ENCODE data around the gene MSANTD2.
A peak's percentile ranks its signal among the peaks of the same experiment; 100 is the strongest.

MSANTD2 gene

GRCh38 chr11:124768914-124769313 is 31.3 kb downstream of the MSANTD2 start:
- peak overlapping the region in 2 of 3 experiments; percentile 17 to 57 for H3K27ac Mint-ChIP-seq
- H3K4me1 Mint-ChIP-seq, result peaks cover 15% of the 10 kb centered on the region
- H3K4me3 Mint-ChIP-seq, result no peak overlapping the region
- peaks cover 60% of the 10 kb centered on the region for H3K36me3 Mint-ChIP-seq (ENCODE audit: low read depth)
- H3K27me3 Mint-ChIP-seq (ENCODE audit: low read depth), result peaks cover 6% of the 10 kb centered on the region
- TF ChIP-seq CTCF (IDR thresholded peaks at IDR 0.05; ENCODE audit: unreplicated experiment in 3 of 3), result no peak
- no peaks in the 10 kb centered on the region for H3K9me3 Mint-ChIP-seq

- Mint-ChIP-seq H3K27me3 (ENCODE audit: low read depth) (peaks cover 31% of the 10 kb centered on the region), H3K36me3 (ENCODE audit: low read depth) (peaks cover 40% of the 10 kb centered on the region), H3K4me1 (peaks cover 26% of the 10 kb centered on the region), H3K9me3 (no peaks in the 10 kb centered on the region), H3K4me3 (no peak overlapping the region), H3K27ac (peak overlapping the region in 1 of 3 experiments; percentile 55)
- TF ChIP-seq CTCF (IDR thresholded peaks at IDR 0.05; ENCODE audit: unreplicated experiment in 3 of 3), result no peak
Measured at GRCh38 chr11:124766156-124766555, 34.0 kb downstream of the MSANTD2 start.

GRCh38 chr11:124763156-124763947 is 36.9 kb downstream of the MSANTD2 start:
- no peaks in the 10 kb centered on the region for H3K9me3 Mint-ChIP-seq
- H3K4me3 Mint-ChIP-seq, result peak overlapping the region; percentile 81 to 89 (median 86)
- H3K36me3 Mint-ChIP-seq (ENCODE audit: low read depth), result peaks cover 19% of the 10 kb centered on the region
- TF ChIP-seq CTCF (IDR thresholded peaks at IDR 0.05; ENCODE audit: unreplicated experiment in 3 of 3), result peak; percentile 75 to 84 (median 77)
- H3K27me3 Mint-ChIP-seq (ENCODE audit: low read depth), result peaks cover 59% of the 10 kb centered on the region
- peaks cover 46% of the 10 kb centered on the region for H3K4me1 Mint-ChIP-seq
- peak overlapping the region; percentile 79 to 91 (median 84) for H3K27ac Mint-ChIP-seq

GRCh38 chr11:124762624-124763155 is 37.5 kb downstream of the MSANTD2 start:
- Mint-ChIP-seq H3K27ac (peak overlapping the region in 2 of 3 experiments; percentile 84 to 91), H3K4me1 (peaks cover 47% of the 10 kb centered on the region), H3K4me3 (peak overlapping the region; percentile 81 to 89 (median 86)), H3K9me3 (no peaks in the 10 kb centered on the region), H3K27me3 (ENCODE audit: low read depth) (peaks cover 65% of the 10 kb centered on the region), H3K36me3 (ENCODE audit: low read depth) (peaks cover 15% of the 10 kb centered on the region)
- no peak for TF ChIP-seq CTCF (IDR thresholded peaks at IDR 0.05; ENCODE audit: unreplicated experiment in 3 of 3)

GRCh38 chr11:124762105-124762623 is 38.0 kb downstream of the MSANTD2 start, which contains the start of gene ESAM:
Gene ESAM, minus strand, starts transcription at chr11:124762290. Its CDS starts 136 bp downstream, at chr11:124762154.
- TF ChIP-seq CTCF (IDR thresholded peaks at IDR 0.05; ENCODE audit: unreplicated experiment in 3 of 3), result no peak
- peak within 1 kb of the TSS; percentile 79 to 91 (median 84) for H3K27ac Mint-ChIP-seq
- H3K4me1 Mint-ChIP-seq, result peaks cover 47% of the 10 kb centered on the region
- H3K36me3 Mint-ChIP-seq (ENCODE audit: low read depth), result peaks cover 14% of the 10 kb centered on the region
- H3K9me3 Mint-ChIP-seq, result no peaks in the 10 kb centered on the region
- peak within 1 kb of the TSS; percentile 81 to 89 (median 86) for H3K4me3 Mint-ChIP-seq
- H3K27me3 Mint-ChIP-seq (ENCODE audit: low read depth), result peaks cover 71% of the 10 kb centered on the region
